Muscle layer of colon (tissue), 2 donors: ENCODE data around the gene COX7A1.

ENCODE experiments used
- H3K27ac ChIP-seq: one replicate; pipeline ENCODE4 v1.7.0; 2013; ENCODE audit warnings: low read depth, mild to moderate bottlenecking, low read length, moderate library complexity
- H3K27me3 ChIP-seq, 2 donors: one replicate each; pipeline ENCODE4 v1.7.0; 2013; ENCODE audit warnings: low read length in 2 of 2, mild to moderate bottlenecking in 2 of 2; ENCODE audit not compliant: insufficient read depth in 2 of 2, control insufficient read depth in 1 of 2
- H3K36me3 ChIP-seq: one replicate; pipeline ENCODE4 v1.7.0; 2013; ENCODE audit warnings: mild to moderate bottlenecking, low read length; ENCODE audit not compliant: insufficient read depth
- H3K4me1 ChIP-seq: one replicate; pipeline ENCODE4 v1.7.0; 2013; ENCODE audit warnings: mild to moderate bottlenecking, low read length; ENCODE audit not compliant: insufficient read depth
- H3K4me3 ChIP-seq, 2 donors: one replicate each; pipeline ENCODE4 v1.7.0; 2013; ENCODE audit warnings: low read length in 2 of 2, low read depth in 1 of 2, mild to moderate bottlenecking in 1 of 2, moderate library complexity in 1 of 2
- H3K9ac ChIP-seq: one replicate; pipeline ENCODE4 v1.7.0; 2013; ENCODE audit warnings: low read length
- H3K9me3 ChIP-seq: one replicate; pipeline ENCODE4 v1.7.0; 2013; ENCODE audit warnings: mild to moderate bottlenecking, low read length
- donor health status: abdominal sarcoma.
- donor health status: Adenocarcinoma of cecum.

COX7A1 gene

GRCh38 chr19:36108684-36109083 is 43.6 kb downstream of the COX7A1 start:
- Histone ChIP-seq H3K36me3 (peaks cover 8% of the 10 kb centered on the region), H3K27me3 (no peaks in the 10 kb centered on the region), H3K9me3 (no peaks in the 10 kb centered on the region), H3K9ac (no peak overlapping the region), H3K27ac (no peak overlapping the region), H3K4me3 (no peak overlapping the region), H3K4me1 (peaks cover 3% of the 10 kb centered on the region)

- Histone ChIP-seq H3K9me3 (no peaks in the 10 kb centered on the region), H3K36me3 (no peaks in the 10 kb centered on the region), H3K4me3 (no peak overlapping the region), H3K4me1 (no peaks in the 10 kb centered on the region), H3K27me3 (no peaks in the 10 kb centered on the region), H3K9ac (no peak overlapping the region), H3K27ac (no peak overlapping the region)
Observed at GRCh38 chr19:36106991-36107390, 45.3 kb downstream of the COX7A1 start.

- no peaks in the 10 kb centered on the region for H3K36me3 ChIP-seq
- H3K9ac ChIP-seq, result no peak overlapping the region
- H3K27ac ChIP-seq, result no peak overlapping the region
- H3K27me3 ChIP-seq, result no peaks in the 10 kb centered on the region
- H3K9me3 ChIP-seq, result no peaks in the 10 kb centered on the region
- no peaks in the 10 kb centered on the region for H3K4me1 ChIP-seq
- no peak overlapping the region for H3K4me3 ChIP-seq
Observed at GRCh38 chr19:36106441-36106840, 45.8 kb downstream of the COX7A1 start.

GRCh38 chr19:36103842-36104552 is 48.2 kb downstream of the COX7A1 start:
- Histone ChIP-seq H3K4me3 (no peak overlapping the region), H3K9me3 (no peaks in the 10 kb centered on the region), H3K4me1 (no peaks in the 10 kb centered on the region), H3K27ac (no peak overlapping the region), H3K27me3 (no peaks in the 10 kb centered on the region), H3K36me3 (no peaks in the 10 kb centered on the region), H3K9ac (no peak overlapping the region)

- Histone ChIP-seq H3K9ac (no peak overlapping the region), H3K36me3 (no peaks in the 10 kb centered on the region), H3K9me3 (no peaks in the 10 kb centered on the region), H3K4me3 (no peak overlapping the region), H3K27me3 (no peaks in the 10 kb centered on the region), H3K4me1 (no peaks in the 10 kb centered on the region), H3K27ac (no peak overlapping the region)
Observed at GRCh38 chr19:36103040-36103626, 49.1 kb downstream of the COX7A1 start.

- Histone ChIP-seq H3K27ac (no peak overlapping the region), H3K27me3 (no peaks in the 10 kb centered on the region), H3K4me3 (no peak overlapping the region)
Observed at GRCh38 chr19:36101550-36102327, 50.5 kb downstream of the COX7A1 start.

More at GRCh38 chr19:36101550-36102327, 50.5 kb downstream of the COX7A1 start:
- Histone ChIP-seq H3K36me3 (no peaks in the 10 kb centered on the region), H3K9ac (no peak overlapping the region), H3K4me1 (no peaks in the 10 kb centered on the region), H3K9me3 (no peaks in the 10 kb centered on the region)
